ENCODE measurements around the gene PDE4B. TPM values are rescaled to one million over a fixed set of nuclear protein-coding genes. Genes with fewer than 3 reads are reported as not detected.
"Not testable (repeated sequence)": the region's sequence is repeated elsewhere in the genome, so short reads cannot be mapped to it uniquely, and the experiment has no call there.

Gene PDE4B
- polyA plus RNA-seq, 1 experiment = 20.6 TPM

DNA sequence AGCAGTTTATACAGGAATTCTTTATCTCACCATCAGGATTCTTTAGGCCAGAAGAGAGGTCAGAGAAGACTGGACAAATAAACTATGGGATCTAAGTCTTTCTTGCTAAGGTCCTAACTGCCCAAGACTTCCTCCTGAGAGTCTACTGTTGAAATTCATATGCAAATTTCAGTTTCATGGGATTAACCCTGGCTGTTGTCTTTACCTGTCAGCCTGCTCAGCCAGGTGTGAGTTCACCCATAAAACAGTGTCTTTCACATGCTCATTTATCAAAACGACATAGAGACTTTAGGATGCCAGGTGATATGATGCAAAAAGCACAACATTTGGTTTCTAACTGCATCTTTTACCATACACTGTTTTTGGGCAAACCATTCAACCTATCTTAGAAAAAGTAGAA lies 211.0 kb downstream of the PDE4B start:
- ChIA-PET CTCF (no interaction called here), POLR2A (no interaction called here)
- H3K4me3 ChIP-seq (ENCODE audit: low read depth, low read length) = no peak overlapping the region
- no peak for DNase-seq (ENCODE audit: low read depth)
- H3K36me3 ChIP-seq (ENCODE audit: control insufficient read depth, insufficient read depth, low read length) = no peaks in the 10 kb centered on the region
- H3K27me3 ChIP-seq (ENCODE audit: control insufficient read depth, insufficient read depth, low read length) = no peaks in the 10 kb centered on the region
- no peak for TF ChIP-seq CTCF (IDR thresholded peaks at IDR 0.05; ENCODE audit: insufficient read depth, low read depth, low read length)

DNA sequence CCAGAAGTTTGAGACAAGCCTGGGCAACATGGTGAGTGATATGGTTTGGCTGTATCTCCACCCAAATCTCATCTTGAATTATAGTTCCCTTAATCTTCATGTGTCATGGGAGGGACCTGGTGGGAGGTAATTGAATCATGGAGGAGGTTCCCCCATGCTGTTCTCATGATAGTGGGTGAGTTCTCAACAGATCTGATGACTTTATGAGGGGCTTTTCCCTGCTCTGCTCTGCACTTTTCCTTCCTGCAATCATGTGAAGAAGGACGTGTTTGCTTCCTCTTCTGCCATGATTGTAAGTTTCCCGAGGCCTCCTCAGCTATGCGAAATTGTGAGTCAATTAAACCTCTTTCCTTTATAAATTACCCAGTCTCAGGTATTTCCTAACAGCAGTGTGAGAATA lies 213.8 kb downstream of the PDE4B start:
- H3K4me3 ChIP-seq (ENCODE audit: low read depth, low read length); H3K36me3 ChIP-seq (ENCODE audit: control insufficient read depth, insufficient read depth, low read length); DNase-seq (ENCODE audit: low read depth); POLR2A ChIA-PET; H3K27me3 ChIP-seq (ENCODE audit: control insufficient read depth, insufficient read depth, low read length): not testable (repeated sequence)
- CTCF ChIA-PET = interaction anchor here (0.8 to 1.3 kb wide), 2 partner anchors 14 to 236 kb away, joined by 3 to 5 read pairs; no protein-coding TSS in a partner anchor

DNA sequence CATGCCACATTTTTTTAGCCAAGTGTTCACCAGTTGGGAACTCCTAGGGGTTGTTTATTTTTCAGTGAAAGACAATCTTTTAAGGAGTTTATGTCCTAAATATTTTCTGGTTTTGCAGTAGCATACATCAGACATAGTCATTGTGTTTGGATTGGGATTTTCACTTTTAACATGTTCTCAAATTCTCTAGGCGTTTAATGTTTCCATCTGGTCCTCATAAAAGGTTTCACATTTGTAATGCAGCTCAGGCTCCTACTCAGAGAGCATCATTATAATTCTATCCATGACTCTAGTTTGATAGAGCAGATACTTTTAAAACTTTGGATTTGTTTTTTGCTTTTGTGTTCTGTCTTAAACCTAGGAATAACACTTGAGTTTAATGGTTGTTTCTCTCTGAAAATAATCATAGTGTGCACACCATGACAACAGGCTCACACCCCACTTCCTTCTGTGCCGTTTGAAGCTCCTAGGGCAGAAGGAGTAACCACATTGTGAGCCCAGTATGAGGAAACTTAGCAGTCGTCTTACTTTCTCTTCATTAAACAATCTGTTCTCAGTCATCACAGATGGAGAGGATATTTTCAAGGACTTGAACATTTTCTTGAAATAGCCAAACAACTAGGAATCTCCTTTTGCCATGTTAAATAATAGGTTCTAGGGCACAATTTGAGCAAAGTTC lies 219.6 kb downstream of the PDE4B start:
- POLR2A ChIA-PET = no interaction called here
- H3K4me3 ChIP-seq (ENCODE audit: low read depth, low read length) = no peak overlapping the region
- peak; percentile 14 for DNase-seq (ENCODE audit: low read depth)
- H3K27me3 ChIP-seq (ENCODE audit: control insufficient read depth, insufficient read depth, low read length) = no peaks in the 10 kb centered on the region
- CTCF ChIA-PET = interaction anchor here (0.6 kb wide), 1 partner anchor 15 kb away, joined by 3 read pairs; no protein-coding TSS in a partner anchor
- TF ChIP-seq CTCF (IDR thresholded peaks at IDR 0.05; ENCODE audit: insufficient read depth, low read depth, low read length) = no peak
- H3K36me3 ChIP-seq (ENCODE audit: control insufficient read depth, insufficient read depth, low read length) = no peaks in the 10 kb centered on the region

DNA sequence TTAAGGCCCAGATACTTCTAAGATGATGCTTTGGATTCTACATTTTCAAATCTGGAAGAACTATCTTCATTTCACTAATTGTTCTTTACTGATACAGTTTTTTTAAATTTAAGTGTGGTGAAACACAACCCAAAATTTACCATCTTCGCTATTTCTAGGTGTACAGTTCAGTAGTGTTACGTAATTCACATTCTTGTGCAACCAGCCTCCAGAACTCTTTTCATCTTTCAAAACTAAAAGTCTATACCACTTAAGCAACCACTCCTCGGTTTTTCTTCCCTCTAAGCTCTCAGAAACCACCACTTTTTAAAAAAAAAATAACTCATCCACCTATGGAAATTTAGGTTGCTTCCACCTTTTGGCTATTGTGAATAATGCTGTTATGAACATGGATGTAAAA lies 220.7 kb downstream of the PDE4B start:
- no peak overlapping the region for H3K4me3 ChIP-seq (ENCODE audit: low read depth, low read length)
- no peak for TF ChIP-seq CTCF (IDR thresholded peaks at IDR 0.05; ENCODE audit: insufficient read depth, low read depth, low read length)
- no peaks in the 10 kb centered on the region for H3K27me3 ChIP-seq (ENCODE audit: control insufficient read depth, insufficient read depth, low read length)
- H3K36me3 ChIP-seq (ENCODE audit: control insufficient read depth, insufficient read depth, low read length) = no peaks in the 10 kb centered on the region
- no peak for DNase-seq (ENCODE audit: low read depth)
- POLR2A ChIA-PET = no interaction called here
- CTCF ChIA-PET = no interaction called here

DNA sequence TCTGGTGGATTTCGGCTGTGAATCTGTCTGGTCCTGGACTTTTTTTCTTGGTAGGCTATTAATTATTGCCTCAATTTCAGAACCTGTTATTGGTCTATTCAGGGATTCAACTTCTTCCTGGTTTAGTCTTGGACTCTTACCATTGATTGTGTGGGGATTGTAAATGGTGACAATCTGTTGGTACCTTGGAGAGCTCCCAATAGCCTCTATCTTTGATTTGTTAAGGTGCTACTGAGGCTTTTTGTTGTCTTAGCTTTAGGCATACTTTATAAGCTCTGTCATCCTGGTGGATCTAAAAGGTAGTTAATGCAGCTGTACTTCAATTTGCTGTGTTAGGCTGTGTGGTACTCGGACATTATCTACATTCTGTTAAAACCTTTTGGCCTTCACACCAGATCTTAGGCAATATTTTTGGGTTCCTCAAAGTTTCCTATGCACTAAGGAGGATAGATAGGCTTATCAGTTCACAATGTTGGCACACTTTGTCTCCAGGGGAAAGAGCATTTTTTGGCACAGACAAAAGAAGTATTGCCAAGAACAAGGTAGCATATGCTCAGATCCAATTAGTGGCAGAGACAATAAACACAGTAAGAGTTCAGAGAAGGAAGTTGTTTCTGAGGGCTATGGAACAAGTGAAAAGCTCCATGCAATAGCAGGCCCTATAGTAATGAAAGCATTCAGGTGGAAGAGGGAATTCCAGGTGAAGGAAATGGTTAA lies 230.4 kb downstream of the PDE4B start:
- ChIA-PET POLR2A (no interaction called here), CTCF (interaction anchor here (0.6 kb wide), 1 partner anchor 220 kb away, joined by 3 read pairs; no protein-coding TSS in a partner anchor)
- H3K4me3 ChIP-seq (ENCODE audit: low read depth, low read length) = no peak overlapping the region
- H3K27me3 ChIP-seq (ENCODE audit: control insufficient read depth, insufficient read depth, low read length) = no peaks in the 10 kb centered on the region
- no peaks in the 10 kb centered on the region for H3K36me3 ChIP-seq (ENCODE audit: control insufficient read depth, insufficient read depth, low read length)
- DNase-seq (ENCODE audit: low read depth) = no peak
- TF ChIP-seq CTCF (IDR thresholded peaks at IDR 0.05; ENCODE audit: insufficient read depth, low read depth, low read length) = no peak
